HG02884 (cell line): ENCODE data around the gene SLC43A1.

ENCODE experiments used
- ATAC-seq: cut with Tn5 transposase; IDR thresholded peaks from one replicate; pipeline ENCODE4 v1.9.1; 2021; ENCODE audit warnings: mild to moderate bottlenecking, moderate library complexity; ENCODE audit not compliant: unreplicated experiment

SLC43A1 gene

DNA sequence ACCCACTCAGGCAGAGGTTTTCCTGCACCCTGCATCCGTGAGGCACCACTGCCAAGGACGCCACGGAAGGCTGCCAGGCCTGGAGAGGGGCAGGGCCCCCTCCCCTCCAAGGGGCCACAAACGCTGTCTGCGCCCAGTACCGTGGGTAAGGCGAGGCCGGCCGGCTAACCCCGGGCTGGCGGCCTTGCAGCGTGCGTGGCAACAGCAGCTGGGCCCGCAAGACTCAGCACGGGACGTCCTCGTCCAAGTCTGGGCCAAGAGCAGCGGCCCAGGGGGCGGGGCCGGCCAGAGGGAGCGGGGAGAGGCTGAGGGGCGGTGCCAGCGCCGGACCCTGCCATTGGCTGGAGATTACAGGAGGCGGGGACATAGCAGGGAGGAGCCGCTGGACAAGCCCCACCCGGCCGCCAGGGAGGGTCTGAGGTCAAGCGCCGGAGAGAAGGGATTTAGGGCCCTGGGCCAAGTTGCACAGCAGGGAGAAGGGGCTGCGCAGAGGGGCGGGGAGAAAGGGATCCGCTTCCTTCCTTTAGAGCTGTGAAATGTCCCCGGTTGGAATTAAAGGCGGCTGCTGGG, 16.0 kb downstream of the SLC43A1 start:
- peak; percentile 100 for ATAC-seq

- ATAC-seq: no peak
These were observed 17.0 kb downstream of the SLC43A1 start for GRCh38 chr11:57498540-57498939.

GRCh38 chr11:57497303-57498247, 17.9 kb downstream of the SLC43A1 start:
- ATAC-seq: no peak

- ATAC-seq: no peak
These were observed 19.2 kb downstream of the SLC43A1 start for GRCh38 chr11:57496109-57496820.

DNA sequence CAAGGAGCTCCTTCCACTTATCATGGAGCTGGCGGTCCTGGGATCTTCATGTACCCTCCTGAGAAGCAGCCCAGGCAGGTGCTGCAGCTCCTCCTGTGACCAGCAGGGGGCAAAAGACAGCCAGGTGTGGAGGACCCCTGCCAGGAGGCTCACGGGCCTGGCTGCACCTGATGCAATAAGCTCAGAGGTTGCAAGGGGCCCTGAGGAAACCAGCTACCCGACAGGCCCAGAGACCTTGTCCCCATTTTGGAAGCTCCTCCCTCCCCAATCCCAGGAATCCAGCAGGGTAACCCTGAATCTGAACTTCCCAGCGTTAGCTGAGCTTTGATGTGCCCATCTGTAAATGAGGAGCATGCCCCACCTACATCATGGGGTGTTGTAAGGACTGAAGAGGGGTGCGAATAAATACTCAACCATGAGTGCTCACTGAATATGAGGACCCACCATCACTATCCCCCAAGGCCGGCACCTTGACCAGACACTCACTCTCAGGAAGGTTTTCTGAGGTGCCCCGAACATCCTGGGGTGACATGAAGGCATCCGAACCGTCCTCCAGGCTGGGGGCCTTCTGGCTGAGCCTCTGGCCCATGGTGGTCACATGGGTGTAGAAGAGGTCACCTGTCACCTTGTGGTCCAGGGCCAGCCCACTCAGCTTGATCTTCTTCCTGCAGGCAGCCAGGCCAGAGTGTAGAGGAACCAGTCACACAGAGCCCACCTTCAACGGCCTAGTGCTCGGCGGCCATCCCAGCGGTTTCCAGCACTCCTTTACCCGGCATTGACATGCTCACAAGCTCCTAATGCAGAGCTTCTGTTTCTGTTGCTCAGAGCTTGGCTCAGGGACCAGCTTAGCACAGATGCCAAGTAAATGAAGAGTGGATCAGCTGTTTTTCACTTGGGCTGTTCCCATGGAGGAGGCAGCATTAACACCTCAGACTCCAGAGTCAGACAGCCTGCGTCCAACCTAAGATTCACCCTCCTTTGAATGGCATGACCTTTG, 21.7 kb downstream of the SLC43A1 start:
- peak; percentile 77 for ATAC-seq

DNA sequence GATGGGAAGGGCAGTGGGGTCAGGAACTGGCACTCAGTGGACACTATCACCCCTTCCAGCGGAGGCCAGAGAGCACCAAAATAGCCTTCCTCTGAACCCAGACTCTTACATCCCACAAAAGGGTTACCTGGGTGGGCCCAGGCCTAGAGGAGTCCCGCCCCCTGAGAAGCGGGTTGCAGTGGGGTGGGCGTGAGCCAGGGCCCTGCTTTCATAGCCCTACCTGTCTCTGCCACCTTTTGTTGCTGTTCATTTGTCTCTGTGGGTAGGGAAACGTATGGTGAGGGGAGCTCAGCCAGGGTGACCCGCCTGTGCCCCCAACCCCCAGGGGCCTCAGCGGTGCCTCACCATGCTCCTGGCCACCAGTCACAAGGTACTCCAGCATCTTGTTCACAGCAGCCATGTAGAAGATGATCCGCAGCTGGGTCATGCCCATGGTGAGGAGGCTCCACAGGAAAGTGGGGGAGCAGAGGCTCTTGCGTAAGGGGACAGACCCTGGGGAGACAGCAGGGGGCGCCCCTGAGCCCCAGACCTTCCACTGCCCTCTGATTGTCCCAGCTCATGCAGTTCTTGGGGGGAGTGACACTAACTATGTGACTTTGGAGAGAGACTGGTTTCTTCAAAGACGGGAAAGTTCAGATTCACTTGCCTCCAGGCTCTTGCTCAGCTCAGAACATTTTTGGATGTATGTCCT, 24.0 kb downstream of the SLC43A1 start:
- no peak for ATAC-seq

DNA sequence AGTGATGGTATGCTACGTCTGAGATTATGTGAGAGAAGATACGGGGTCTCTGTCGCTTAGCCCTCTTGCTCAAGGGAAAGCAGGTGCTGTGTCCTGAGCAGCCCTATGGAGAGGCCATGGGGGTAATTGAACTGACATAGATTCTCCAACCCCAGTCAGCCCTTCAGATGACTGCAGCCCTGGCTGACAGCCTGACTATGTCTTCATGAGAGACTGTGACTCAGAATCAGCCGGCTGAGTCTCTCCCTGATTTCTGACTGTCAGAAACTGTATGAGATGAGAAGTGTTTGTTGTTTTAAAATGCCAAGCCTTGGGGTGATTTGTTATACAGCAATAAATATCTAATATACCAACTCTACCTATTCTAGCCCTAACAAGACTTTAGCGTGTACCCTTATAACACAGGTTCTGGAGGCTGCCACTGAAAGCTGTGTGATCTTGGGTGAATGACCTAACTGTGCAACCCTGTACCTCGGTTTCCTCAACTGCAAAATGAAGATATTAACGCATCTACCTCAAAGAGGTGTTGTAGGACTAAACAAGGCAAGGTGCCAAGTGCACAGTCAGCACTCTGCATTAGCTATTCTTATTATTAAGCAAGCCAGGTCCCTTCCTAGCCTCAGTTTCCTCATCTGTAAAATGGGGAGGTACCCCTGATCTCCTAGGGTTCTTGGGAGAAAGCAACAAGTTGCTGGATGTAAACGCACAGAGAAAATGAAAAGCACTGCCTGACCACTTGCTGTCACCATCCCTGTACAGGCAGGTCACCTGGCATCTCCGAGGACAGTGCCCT, 24.9 kb downstream of the SLC43A1 start:
- no peak for ATAC-seq

- ATAC-seq: no peak
These were observed 27.4 kb downstream of the SLC43A1 start for GRCh38 chr11:57487920-57488659.

DNA sequence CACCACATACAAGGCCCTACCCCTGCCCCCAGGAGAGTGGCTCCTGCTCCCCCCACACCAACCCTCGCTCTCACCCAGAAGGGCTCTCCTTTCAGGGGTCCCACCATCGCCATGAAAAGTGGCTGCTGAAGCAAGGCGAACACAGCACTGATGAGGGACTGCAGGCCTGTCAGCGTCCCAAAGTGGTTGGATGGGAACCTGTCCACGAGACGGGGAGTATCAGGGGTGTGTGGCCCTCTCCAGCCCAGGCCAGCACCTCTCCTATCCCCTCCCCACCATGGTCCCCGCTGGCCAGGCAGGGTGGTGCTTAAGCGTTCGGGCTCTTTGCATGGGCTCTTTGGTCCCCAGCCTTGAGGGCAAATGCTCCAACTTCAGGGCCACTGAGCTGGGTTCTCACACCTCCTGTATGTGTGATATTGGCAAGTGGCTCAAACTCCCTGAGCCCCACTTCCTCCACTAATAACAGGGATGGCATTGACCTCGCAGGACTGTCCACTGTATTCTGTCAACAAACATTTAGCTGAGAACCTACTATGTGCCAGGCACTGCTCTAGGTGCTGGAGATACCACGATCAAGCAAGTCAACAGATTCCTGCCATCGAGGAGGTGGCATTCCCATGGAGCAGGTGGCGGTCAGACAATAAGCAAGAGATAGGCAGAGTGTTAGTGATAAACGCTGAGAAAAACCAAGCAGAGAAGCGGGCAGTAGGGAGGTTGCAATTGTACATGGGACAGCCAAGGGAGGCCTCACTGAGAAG, 28.3 kb downstream of the SLC43A1 start:
- no peak for ATAC-seq

DNA sequence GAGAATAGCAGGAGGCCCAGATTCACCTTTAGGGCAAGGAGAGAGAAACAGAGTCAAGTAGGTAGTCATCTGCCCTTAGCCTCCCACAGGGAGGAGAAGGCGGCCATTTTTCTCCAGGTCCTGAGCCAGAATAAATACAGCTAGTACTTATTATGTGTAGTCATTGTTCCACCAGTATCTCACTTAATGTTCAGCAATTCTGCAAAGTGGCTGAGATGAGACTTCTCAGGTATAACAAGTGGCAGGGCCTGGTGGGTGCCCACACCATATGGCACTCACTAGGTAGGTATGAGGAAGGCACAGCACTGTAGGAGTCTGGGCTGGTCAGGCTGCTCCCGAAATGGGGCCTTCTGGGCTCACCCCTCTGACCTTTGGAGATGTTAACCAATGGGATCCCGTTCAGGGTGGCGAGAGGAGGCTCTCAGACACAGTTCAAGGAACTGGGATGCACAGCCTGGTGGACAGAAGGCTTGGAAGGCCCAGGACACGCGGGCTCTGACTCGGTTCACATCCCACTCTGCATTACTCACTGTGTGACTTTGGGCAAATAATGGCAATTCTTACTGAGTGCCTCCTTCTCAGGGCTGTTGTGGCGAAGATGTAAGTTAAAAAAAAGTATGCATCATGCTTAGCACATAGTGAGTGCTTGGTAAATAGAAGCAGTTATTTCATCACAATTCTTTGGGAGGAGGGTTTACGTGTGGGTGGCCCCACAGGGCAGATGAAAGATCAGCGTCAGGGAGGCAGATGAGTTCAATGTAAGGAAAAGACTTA, 30.1 kb downstream of the SLC43A1 start:
- no peak for ATAC-seq

- peak; percentile 47 for ATAC-seq
These were observed 31.3 kb downstream of the SLC43A1 start for GRCh38 chr11:57484141-57484710.

GRCh38 chr11:57483562-57483918, 32.0 kb downstream of the SLC43A1 start:
- no peak for ATAC-seq

DNA sequence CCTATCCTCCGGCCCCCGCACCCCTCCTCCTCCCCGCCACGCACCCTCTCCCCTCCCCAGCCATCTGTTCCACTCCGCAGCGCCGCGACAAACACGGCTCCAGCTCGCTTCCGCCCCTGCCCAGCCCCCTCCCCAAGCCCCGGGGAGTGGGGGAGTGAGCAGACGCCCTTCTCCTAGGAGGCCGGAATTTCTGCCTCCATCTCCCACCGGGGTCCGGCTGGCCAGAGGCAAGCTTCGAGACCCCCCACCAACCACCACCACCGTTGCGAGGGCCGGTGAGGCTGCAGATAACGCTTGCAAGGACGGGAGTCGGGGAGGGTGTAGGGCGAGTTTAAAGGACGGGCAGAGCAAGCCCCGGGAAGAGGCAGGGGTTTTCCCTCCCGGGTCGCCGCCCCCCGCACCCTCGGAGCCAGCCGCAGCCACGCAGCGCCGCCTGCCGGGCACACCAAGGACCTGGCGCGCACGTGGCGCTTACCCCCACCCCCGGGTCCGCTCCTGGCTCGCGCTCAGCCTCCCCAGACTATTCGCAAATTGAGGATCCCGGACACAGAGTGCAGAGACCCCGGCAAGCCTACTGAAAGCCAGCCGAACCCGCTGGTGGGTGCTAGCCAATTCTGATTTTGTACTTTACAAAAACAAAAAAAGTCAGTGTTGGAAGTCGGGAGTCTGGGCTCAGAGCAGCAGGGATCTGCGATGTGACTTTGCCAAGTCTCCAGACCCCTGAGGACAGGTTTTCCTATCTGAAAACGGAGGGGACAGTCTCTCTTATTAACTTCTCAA, 32.5 kb downstream of the SLC43A1 start:
- ATAC-seq: peak; percentile 49

GRCh38 chr11:57481915-57482781, 33.4 kb downstream of the SLC43A1 start:
- no peak for ATAC-seq

DNA sequence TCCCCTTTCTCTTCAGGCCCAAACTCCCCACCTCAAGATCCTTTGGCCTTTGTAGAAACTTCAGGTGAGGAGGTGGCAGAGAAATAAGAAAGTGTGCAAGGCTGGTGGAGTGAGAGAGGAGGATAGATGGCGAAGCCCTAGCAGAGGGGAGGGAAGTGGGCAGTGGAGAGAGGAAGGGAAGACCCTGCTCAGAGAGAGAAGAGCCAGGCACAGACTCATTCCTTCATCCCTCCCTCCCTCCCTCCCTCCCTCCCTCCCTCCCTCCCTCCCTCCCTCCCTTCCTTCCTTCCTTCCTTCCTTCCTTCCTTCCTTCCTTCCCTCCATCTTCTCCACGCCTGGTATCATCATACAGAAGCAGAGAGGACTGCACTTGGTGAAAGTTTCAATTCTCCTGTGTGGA, 34.2 kb downstream of the SLC43A1 start:
- no peak for ATAC-seq
